C4-2B (cell line): ENCODE data around the gene TAOK2.

Experiments
- ZFX ChIP-seq: fragments of 450-650 bp; IDR thresholded peaks from 2 replicates; pipeline ENCODE4 v1.6.1; 2017
- TF ChIP-seq, protein P1 (sequence below): fragments of 450-650 bp; conservative IDR thresholded peaks from 2 replicates; pipeline ENCODE4 v1.5.1; 2017; ENCODE audit warnings: mild to moderate bottlenecking

DNA sequence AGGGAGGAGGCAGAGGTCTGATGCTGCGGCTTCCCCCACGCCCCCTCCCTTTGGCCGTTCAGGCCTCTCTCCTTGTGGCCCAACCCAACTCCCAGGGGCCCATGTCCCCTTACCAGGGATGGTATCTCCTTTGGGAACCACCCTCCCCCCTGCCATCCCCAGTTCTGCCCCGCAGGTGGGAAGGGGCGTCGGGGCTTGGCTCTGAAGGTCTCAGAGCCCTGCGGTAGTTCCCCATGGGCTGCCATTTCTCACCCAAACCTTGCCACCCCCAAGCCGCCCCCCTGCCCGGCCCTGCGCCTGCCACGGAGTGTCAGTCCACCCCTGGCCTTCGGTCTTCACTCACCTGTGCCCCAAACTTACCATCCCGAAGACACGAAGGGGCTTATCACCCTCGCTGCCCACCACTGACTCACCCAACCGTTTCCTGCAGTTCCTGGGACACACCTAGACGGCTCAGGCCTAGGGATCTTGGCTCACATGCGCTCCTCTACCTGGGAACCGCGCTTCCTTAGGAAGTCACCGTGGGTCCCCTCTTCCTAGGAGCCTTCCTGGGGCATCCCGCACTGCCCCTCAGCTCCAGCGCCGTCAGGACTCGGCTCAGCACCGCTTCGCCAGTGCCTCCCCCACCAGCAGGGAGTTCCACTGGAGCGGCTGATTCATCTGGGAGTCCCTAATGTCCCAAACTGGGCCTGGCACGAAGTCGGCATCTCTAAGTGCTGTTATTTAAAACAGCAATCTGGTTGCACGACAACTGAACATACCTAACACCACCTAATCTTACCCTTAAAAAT, 38.2 kb downstream of the TAOK2 start:
- TF ChIP-seq, protein P1, sequence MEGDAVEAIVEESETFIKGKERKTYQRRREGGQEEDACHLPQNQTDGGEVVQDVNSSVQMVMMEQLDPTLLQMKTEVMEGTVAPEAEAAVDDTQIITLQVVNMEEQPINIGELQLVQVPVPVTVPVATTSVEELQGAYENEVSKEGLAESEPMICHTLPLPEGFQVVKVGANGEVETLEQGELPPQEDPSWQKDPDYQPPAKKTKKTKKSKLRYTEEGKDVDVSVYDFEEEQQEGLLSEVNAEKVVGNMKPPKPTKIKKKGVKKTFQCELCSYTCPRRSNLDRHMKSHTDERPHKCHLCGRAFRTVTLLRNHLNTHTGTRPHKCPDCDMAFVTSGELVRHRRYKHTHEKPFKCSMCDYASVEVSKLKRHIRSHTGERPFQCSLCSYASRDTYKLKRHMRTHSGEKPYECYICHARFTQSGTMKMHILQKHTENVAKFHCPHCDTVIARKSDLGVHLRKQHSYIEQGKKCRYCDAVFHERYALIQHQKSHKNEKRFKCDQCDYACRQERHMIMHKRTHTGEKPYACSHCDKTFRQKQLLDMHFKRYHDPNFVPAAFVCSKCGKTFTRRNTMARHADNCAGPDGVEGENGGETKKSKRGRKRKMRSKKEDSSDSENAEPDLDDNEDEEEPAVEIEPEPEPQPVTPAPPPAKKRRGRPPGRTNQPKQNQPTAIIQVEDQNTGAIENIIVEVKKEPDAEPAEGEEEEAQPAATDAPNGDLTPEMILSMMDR = no peak
- no peak for TF ChIP-seq ZFX
